SK-N-MC (cell line): Measurements from ENCODE around the gene SAV1.

Experiments used
- EZH2 ChIP-seq: fragments of 200-600 bp; sonication (generic); IDR thresholded peaks from one replicate; pipeline ENCODE4 v1.6.1; 2017; ENCODE audit warnings: antibody characterized with exemption
- POLR2AphosphoS5 ChIP-seq: IDR thresholded peaks from 2 replicates; pipeline ENCODE4 v1.6.1; 2012; ENCODE audit warnings: mild to moderate bottlenecking, low read depth, low read length, borderline replicate concordance

GRCh38 chr14:50603565-50603964, 64.5 kb downstream of the SAV1 start:
- no peak for TF ChIP-seq POLR2AphosphoS5
- no peak for TF ChIP-seq EZH2
